GM21786 (cell line): ENCODE data around the gene TSEN15.

ENCODE experiments used
- ATAC-seq: cut with Tn5 transposase; IDR thresholded peaks from one replicate; pipeline ENCODE4 v1.9.1; 2021; ENCODE audit not compliant: unreplicated experiment

TSEN15 gene

GRCh38 chr1:184052194-184052559 lies 647 bp downstream of the TSEN15 start:
- no peak for ATAC-seq

DNA sequence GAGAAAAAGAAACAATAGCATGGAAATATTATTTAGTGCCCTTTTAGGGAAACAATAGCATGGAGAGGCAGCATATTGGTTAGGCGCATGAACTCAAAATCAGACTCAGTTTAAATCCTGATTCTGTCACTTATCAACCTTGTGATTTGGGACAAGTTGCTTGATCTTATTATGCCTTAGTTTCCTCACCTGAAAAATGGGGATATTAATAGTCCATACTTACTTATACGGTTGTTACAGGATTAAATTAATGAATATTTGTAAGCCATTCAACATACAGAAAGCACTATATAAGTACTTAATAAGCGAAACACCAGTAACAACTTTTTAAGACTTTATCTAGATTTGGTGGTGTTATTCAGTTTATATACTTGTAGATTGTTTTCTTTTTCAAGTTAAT lies 1.2 kb downstream of the TSEN15 start:
- no peak for ATAC-seq

DNA sequence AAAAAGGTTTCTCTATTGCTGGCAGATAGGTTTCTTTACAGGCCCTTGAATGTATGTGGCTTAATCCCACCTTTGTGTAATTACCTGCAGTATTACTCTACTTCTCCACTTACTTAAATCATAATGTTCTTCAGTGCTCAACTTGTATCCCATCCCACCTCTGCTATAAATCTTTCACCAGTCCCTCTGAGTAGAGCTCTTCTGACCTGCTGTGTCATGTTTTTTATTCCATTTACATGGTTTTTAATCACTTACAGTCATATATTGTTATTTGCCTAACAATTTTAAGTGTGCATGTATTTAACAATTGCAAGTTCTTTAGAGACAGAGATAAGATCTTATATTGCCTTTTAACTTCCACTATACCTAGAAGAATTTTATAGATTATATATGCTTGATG lies 2.4 kb downstream of the TSEN15 start:
- ATAC-seq, result no peak

- no peak for ATAC-seq
These were observed 5.5 kb downstream of the TSEN15 start for GRCh38 chr1:184056921-184057555.

DNA sequence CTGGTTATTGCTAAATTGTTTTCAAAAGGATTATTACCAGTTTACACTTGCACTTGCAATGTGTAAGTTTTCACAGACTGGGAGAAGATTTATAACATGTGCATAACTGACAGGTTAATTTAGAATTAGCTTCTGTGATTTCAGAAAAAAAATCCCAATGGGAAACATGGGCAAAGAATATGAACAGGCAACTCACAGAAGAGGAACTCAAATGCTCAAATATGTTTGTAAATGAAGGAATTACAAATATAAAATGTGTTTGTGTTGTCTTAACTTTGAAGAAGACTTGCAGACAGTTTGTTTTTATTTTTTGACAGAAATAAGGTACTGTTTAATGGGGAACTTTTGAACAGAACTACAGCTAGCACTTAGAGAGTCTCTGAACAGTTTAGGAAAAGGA lies 8.4 kb downstream of the TSEN15 start:
- no peak for ATAC-seq

DNA sequence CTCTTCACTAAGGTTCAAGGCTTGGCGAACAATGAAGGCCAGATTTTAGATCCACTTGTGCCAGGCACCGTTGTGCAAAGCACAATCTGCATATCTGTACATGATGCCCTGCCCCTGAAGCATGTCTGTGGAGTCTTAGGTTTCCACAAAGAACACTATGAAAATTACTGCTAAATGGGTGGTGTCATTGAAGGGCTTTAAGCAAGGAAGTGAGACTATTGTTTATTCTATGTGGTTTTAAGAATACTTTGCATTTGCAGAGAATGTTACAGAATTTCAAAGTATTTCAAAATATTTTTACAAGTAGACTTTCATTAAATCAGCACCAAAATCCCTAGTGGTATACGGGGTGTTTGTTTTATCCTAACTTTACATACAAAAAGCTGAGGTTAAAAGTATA lies 8.8 kb downstream of the TSEN15 start:
- no peak for ATAC-seq

GRCh38 chr1:184061396-184062003 lies 10.0 kb downstream of the TSEN15 start:
- ATAC-seq, result no peak

DNA sequence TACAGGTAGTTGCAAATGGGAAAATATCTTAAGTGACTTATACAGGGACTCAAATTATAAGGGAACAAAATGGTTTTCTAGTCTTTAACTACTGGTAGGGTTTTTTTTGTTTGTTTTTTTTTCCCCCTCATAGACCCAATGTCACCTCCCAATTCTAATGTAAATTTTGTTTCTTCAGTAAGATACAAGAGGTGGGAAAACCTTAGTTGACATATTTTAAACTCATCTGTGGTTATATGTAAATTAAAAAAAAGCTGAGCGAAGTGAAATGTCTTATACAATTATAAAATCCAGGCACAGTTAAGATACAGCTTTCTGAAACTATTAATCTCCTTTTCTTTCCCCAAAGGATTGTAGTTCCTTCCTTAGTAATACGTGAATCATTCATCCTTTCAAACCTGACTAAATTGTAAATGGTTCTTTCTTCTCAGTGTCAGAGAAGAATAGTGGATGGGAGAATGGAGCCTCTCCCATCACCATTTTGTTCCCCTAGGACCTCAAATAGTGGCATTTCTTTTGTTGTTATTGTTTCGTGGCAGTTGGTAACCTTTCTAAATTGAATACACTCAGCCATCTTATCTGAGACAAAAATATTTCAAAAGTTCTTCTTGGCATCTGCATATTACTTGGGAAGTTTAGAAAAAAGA lies 11.2 kb downstream of the TSEN15 start:
- ATAC-seq, result no peak

GRCh38 chr1:184065559-184065958 lies 14.0 kb downstream of the TSEN15 start:
- ATAC-seq, result no peak

DNA sequence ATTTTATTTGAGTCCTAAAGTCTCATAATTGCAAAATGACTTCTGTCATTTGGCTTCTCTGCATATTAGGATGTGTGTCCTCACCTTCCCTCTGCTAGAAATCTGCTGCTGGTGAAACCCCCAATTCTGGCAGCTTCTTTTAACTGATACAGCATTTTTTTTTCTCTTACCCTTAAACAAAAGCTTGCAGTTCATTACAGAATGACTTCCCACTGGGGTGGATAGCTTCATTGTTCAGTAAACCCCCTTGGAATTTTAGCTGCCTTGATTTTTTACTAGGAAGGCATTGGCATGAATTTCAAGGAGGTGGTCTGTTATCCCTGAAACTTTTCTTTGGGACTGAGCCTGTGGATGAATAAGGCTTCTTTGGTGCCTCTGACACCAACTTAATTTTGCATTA lies 16.8 kb downstream of the TSEN15 start:
- no peak for ATAC-seq

DNA sequence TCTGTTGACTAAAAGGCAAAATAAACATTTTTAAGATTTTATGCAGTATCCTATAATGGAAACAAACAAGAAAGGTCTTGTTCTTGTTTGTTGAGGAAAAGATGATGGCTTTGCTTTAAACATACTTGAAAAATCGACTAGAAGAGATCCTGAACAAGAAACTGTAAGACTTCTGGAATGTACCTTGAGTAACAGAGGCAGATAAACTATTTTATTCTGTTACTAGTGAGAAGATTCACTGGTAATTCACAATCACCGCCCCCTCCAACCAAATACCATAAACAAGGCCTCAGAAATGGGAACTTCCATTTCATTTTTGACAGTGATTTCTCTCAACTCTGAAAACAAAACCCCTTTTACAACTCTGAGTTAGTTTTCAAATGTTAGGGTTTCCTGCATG lies 18.1 kb downstream of the TSEN15 start:
- no peak for ATAC-seq

DNA sequence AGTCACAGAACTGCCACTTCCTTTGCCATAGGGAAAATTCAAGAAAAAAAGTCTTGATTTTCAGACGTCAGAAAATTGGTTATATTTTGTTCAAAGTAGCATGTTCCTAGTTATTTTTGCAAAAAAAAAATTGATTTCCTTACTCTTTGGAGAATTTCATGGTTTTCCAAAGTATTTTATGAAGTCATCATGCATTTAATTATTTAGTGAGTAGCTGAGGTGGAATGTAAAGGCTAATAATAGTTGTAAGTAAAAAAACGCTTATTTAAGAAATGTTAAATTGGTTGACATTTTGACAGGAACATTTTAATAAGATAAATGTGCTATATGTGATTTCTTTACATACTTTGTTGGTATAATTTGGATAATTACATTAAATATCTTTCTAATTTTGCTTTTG lies 20.8 kb downstream of the TSEN15 start:
- no peak for ATAC-seq

DNA sequence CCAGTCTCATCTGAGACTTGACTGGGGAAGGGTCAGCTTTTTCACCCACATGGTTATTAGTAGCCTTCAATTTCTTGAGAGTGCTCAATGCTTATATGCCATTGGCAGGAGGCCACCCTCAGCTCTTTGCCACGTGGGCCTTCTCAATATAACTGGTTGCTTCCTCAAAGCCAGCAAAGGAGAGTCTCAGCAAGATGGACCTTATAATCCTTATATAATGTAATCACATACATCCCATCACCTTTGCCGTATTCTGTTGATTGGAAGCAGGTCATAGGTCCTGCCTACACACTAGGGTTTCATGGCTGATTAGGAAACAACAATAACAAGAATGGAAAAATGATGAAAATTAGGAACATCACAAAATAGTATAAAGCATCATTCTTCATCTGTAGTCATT lies 22.9 kb downstream of the TSEN15 start:
- ATAC-seq, result no peak

GRCh38 chr1:184075055-184076029 lies 23.8 kb downstream of the TSEN15 start:
- peak; percentile 74 for ATAC-seq

GRCh38 chr1:184078564-184079249 lies 27.2 kb downstream of the TSEN15 start:
- no peak for ATAC-seq

- no peak for ATAC-seq
These were observed 28.8 kb downstream of the TSEN15 start for GRCh38 chr1:184080309-184080708.

DNA sequence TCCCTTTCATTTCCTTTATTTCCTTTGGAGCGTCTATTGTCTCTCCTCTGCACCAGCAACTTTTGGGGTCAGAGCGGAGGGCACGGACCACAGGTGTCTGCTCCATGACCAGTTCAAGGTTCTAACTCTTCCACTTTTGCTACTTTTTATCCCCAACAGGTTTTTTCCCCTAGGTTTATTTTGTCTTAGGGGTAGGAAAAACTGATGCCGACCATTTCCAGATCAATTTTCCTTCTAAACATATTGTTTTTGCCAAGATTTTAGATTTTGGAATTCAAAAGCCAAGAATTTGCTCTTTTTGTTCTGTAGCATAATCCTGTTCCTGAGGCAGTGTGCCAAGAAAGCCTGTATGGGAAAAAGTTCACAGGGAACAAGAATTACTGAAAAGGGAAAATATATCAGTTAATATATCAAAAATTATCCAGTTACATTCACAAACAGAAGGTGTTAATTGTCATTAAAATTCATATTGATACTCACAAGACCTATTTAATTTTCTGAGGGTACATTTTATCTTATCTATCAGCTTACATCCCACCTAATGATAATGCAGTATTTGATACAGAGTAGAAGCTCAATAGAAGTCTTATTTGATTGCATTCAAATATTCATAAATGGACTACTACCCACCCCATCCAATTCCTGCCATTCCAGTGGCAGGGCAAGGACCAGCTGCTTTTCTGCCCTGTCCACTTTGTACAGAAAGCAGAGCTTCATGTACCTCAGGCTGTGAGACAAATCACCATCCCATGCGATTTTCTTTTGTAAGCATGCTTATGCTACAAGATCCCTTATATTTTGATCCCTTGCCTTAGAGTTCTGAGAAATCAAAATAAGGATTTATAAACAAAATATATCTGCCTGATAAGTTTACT lies 31.2 kb downstream of the TSEN15 start:
- no peak for ATAC-seq

GRCh38 chr1:184085667-184086066 lies 34.1 kb downstream of the TSEN15 start:
- ATAC-seq, result no peak

GRCh38 chr1:184088037-184088436 lies 36.5 kb downstream of the TSEN15 start:
- ATAC-seq, result no peak

DNA sequence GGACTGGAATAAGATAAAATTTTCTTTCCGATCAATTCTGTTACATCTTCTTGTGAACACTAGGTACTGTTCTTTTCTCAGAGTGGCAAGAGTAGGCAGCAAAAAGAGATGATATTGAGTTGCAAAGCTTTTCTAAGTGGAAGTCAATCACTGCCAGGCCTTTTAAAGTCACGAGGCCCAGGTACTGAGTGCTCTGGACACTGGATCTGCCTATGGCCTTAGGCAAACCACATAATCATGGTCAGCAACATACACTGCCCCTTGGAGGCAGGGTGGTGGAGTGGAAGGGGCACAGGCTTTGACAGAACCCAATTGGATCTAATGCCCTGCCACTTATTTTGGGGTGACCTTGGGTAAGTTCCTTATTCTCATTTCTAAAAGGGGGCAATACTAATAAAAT lies 41.5 kb downstream of the TSEN15 start:
- ATAC-seq, result no peak
